ENCODE data around the gene OR2Y1. TPM values are rescaled to one million over a fixed set of nuclear protein-coding genes. Genes with fewer than 3 reads are reported as not detected.

Gene OR2Y1
- total RNA-seq, result not detected in 2 replicates

DNA sequence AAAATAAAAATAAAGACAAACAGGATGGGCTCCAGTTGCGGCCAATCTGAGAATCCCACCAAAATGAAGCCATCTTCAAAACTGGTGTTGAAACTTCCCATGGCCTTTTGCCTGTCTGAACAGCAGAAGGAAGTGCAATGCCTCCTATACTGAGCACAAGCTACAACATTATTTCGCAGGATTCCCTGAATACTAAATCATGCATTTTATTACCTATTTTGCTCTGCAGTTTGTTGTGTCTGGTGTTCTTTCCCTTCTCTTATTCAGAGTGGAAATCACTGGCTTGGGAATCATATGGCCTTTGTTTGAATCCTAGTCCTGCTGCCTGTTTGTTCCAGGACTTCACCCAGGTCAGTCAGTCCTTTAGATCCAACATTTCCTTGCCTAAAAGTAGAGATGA, at the start of gene OR2Y1:
Gene OR2Y1 (minus strand): TSS at position 101 of the 400 bp plus-strand sequence. CDS start 0 bp downstream, at position 101.

Other genes starting within 250 kb of the OR2Y1 start
- 15.8 and 19.7 TPM in 2 replicates for gene CNOT6, start 245.7 kb downstream of the OR2Y1 start, total RNA-seq
- gene SCGB3A1, start 148.6 kb downstream of the OR2Y1 start, total RNA-seq, result not detected in 2 replicates
- 0.03 and 0.33 TPM in 2 replicates for gene FLT4, start 90.5 kb downstream of the OR2Y1 start, total RNA-seq
- 103 and 115 TPM in 2 replicates for gene MGAT1, start 62.7 kb upstream of the OR2Y1 start, total RNA-seq
- gene ZFP62, start 121.2 kb upstream of the OR2Y1 start, total RNA-seq, result 17.4 and 17.5 TPM in 2 replicates
- gene BTNL8, start 159.1 kb upstream of the OR2Y1 start, total RNA-seq, result not detected in 2 replicates
- gene BTNL3, start 248.8 kb upstream of the OR2Y1 start, total RNA-seq, result not detected in 2 replicates

Measured in smooth muscle cell of the pulmonary artery (primary cell).